GM18909 (cell line): Measurements from ENCODE around the gene GPR149.

Source experiments
- ATAC-seq: cut with Tn5 transposase; IDR thresholded peaks from one replicate; pipeline ENCODE4 v1.9.1; 2021; ENCODE audit warnings: mild to moderate bottlenecking; ENCODE audit not compliant: unreplicated experiment, poor library complexity

GPR149 gene

DNA sequence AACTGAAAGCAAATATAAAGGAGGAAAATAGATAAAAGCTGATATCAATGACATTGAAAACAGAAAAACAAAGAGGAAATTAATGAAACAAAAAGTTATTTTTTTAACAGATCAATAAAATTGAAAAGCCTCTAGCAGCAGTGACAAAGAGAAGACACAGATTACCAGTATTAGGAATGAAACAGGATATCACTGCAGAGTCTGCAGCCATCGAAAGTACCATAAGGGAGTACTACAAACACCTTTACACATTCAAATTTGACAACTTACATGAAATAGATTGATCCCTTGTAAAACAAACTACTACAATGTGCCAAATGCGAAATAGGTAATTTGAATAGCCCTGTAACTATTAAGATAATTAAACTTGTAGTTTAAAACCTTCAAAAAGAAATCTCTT lies 80.8 kb downstream of the GPR149 start:
- ATAC-seq, result no peak

DNA sequence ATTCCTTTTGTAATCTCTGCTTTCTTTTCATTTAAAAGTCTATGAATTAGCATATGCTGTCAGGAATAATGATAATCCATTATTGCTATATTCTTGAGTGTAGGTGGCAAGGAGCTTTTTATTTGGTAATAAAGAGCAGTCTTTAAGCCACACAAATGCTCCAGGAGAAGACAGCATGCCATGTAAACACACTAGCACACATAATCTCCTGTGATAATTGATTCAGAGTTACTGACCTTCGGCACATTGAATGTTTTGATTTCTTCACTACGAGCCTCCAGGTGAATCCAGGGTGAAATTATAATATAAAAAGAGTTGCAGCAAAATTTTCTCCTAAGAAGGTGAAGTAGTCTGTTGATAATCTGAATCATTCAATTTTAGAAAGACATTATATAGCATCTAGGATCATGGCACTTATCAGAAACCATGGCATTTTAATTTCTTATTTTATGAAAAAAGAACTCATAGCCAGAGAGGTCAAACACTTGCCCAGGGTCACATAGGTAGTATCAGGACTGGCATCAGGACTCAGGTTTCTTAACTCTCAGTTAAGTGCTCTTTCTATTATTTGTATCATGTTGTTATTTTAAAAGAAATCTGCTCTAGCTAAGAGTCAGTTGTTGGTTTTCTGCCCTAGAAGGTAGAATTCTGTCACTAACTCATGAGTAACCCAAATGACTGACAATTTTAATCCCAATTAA lies 84.4 kb downstream of the GPR149 start:
- no peak for ATAC-seq

DNA sequence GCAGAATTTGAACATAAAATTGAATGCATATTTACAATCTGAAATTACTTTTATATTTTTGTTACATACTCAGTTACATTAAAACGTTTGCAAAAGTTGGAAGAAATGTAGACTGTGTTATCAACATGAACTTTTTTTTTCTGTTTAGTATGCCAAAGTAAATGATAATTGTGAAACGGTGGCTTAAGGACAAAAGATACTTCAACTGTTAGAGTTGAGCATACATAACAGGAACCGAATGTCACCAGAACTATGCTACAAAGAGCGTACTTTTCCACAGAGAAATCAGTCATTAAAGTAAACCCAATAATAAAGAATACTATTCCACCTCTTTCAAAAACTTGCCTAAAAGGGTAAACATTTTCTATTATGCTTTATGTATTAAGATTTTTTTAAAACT lies 91.4 kb downstream of the GPR149 start:
- ATAC-seq, result no peak

DNA sequence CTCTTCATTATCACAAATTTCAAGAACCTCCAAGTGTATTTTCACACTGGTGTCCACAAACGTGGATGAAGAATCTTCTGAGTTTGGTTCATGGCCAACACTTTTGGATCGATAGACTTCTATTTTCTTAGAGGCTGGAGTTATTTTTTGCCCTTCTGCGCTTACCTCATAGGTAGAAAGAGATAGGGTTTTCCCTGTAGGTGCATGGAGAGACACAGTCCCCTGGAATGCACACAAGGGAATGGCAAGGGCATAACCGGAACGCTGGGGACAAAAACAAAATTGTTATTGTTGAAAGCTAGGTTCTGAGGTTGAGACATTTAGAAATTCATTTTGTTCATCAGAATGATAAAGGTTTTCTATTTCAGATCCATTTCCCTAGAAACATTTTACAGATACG lies 92.0 kb downstream of the GPR149 start:
- ATAC-seq, result no peak

DNA sequence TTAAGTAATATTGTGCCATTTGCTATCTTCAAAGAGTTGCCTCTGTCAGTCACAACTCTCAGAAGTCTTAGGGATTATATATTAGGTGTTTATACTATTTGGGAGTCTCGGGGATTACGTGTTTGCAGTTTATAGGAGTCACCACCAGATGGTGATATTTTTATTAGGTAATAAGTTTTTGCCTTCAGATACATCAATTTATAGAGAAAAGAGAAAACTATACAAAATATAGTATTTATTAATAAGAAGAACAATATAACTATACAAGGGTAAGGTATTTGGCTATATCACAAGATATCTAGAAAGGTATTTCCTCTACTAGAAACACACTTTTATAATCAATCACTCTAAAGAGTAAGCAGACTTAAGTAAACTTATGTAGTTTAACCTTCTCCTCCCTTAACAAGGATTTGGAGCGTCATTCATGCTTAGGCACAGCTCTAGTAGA lies 95.0 kb downstream of the GPR149 start:
- no peak for ATAC-seq

DNA sequence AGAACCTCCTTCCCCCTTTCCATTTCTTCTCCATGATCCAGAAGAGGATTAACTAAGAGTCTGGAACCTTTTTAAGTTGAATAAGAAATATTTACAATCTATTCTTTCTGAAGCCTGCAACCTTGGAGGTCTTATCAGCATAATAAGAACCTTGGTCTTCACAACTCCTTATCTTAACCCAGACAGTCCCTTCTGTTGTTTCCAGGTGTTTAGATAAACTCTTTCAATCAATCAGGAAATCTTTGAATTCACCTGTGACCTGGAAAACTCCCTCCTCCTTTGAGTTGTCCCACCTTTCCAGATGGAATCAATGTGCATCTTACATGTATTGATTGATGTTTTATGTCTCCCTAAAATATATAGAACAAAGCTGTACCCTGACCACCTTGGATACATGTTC lies 102.1 kb downstream of the GPR149 start:
- ATAC-seq, result no peak

DNA sequence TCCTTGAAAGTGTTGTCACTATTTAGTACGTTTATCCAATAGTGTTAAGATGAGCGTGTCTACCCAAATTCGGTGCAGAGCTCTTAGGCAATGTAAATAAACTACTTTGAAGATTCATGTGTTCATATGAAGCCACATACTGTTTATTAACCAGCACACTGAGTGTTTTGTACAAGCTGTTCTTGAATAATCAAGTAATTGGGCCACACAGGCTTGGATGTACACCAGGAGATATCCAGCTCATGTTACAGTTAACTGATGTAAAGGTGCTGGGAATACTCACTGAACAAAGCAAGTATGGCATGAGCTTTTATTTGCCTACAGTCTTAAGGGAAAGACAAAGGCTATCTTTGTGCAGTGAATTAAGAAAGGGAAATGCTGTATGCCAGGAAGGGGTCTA lies 105.1 kb downstream of the GPR149 start:
- no peak for ATAC-seq

DNA sequence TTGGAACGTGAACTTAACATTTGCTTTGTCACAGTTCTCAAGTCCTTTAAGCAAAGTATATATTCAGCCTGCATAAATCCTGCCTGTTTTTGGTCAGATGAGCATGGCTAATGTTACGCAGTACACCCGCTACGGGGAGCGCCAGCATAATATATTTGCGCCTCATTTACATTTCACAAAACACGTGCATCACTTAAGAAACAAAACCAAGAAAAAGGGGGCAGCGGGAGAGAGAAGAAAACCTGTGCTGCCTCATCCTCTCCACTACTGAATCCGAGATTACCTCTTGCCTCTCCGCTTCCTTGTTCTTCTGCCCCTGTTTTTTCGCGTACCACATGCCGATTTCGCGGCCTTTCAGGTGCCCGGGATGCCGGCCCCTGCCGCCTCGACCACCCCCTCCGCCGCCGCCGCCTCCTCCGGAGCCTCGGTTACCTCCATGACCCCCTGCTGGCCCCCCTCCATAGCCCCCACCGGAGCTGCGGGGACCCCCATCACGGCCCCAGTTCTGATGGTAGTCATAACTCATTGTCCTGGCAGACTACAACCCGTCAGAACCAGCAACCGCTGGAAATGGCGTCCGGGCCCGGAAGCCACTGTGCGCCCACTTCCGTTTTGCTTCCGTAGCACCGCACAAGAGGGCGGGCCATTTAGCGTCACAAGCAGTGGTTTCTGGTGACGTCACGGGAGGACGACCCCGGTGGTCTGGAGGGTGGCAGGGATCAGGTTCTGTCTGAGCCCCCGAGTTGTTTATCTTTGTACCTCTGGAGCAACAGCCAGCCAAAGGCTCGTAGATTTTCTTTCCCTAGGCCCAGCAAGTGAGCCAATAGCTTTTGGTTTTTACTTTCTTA lies 105.9 kb downstream of the GPR149 start, which contains the start of gene DHX36:
Gene DHX36 (minus strand): TSS at position 597 of the 848 bp plus-strand sequence. CDS start 71 bp downstream, at position 526.
- peak; percentile 97 for ATAC-seq

DNA sequence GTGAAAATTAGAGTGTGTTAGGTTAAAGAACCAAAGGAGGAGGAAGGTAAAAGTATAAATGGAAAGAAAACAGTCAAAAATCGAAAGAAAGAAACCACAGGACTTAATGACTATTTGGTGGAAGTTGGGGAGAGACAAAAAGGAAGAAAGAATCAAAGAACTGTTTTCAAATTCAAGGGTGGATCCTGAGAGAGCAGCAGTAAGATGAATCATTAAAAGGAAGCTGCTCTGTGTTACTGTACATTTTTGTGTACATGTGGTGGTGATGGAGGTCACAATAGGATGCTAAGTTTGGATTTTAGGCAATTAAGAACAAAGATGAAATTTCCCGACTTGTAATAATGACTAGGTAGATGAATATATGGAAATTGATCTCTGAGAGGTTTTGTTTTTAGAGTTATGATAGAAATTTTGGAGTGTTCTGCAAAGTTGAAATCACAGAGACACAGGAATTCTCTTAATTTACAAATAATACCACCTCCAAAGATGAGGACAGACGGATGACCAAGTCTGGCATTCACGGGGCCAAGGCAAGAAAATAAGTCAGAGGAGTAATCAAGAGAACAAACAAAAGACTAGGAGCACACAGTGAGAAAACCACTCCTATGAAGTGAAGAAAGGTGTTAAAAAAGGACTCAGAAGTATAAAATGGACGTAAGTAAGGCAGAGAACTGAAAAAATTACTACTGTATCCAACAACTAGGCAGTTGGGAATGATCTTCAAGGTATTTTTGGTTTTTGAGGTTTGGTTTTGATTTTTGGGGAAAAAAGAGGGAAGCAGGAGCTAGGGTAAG lies 112.8 kb downstream of the GPR149 start:
- ATAC-seq, result no peak

DNA sequence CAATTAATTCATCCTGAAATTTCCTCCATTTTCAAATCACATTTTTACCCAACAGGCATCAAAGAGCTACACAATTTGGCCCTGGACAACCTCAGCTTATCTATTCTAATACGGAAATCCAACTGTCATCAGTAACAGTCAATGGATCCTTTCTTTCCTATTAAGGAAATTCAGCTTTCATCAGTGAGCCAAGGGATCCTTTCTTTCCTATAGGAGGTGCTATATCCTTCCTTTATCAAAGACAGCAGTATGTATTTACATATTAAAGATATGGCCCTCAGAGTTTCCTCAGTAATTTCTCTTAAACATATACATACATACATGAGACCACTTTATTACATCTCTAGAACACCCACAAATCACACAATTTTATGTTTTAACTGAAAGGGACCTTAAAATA lies 115.8 kb downstream of the GPR149 start:
- ATAC-seq, result no peak

DNA sequence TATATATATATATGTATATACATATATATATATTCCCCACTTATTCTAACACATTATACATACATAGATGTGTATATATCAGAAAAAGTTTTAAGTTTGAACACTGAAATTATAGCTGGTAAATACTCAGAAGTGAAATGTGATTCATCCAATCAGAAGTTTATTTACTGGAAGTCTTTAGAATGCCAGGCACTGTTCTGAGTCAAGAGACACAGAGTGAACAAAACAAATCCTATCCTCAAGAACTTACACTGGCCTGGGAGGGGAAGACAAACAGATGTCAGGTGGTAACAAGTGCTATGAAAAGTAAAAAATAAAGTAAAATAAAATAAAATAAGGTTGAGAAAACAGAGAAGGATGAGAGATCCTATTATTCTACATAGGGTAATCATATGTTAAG lies 119.2 kb downstream of the GPR149 start:
- ATAC-seq, result no peak

DNA sequence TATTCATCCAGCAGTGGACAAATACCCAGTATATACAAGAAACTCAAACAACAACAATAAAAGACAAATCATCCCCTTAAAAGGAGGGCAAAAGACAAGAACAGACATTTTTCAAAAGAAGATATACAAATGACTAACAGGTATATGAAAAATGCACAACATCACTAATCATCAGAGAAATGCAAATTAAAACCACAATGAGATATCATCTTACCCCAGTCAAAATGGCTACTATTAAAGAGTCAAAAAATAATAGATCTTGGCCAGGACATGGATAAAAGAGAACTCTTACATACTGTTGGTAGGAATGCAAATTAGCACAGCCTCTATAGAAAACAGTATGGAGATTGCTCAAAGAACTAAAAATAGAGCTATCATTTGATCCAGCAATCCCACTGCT lies 122.6 kb downstream of the GPR149 start:
- ATAC-seq, result no peak

DNA sequence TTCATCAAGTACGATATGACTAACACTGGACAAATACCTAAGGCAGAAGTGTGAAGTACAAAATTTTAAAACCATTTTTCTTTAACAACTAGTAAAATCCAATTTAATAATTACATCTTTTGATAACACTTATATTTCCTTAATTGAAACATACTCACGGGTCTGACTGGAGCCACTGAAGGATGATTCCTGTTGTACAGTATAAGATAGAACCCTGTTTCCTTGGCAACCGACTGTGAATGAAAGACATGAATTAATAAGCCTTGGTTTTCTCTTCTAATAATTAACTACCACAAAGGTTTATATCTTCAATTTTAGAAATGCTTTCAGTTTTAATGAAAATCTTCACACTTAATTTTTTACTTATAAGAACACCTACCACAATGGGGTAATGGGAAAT lies 125.1 kb downstream of the GPR149 start:
- peak; percentile 53 for ATAC-seq

DNA sequence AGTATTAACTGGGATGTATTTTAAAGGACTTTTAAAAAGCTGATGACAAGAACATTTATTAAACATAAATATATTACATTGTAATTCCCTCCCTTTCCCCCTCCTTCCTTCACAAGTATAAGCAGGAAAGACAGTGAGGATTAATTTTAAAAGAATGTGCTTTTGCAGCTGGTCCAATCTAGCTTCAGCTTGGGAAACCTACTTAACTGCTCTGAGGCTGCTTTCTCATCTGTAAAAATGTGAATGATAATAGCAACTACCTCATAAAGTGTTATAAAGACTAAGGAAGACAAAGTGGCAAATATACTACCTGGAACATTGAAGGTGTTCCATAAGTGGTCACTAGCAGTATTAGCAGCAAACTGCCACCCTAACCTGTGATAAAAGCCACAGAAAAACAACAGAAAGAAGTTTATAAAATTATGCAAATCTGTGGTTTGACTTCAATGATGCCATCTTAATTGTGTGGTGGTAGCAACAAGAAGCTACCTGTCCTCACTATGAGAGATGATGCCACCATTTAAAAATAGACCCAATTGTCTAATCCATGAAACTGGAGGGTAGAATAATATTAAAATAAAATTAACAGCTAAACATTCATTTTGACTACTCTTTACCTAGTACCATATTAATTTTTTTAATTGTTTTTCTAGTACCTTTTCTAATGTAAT lies 125.7 kb downstream of the GPR149 start:
- ATAC-seq, result no peak

DNA sequence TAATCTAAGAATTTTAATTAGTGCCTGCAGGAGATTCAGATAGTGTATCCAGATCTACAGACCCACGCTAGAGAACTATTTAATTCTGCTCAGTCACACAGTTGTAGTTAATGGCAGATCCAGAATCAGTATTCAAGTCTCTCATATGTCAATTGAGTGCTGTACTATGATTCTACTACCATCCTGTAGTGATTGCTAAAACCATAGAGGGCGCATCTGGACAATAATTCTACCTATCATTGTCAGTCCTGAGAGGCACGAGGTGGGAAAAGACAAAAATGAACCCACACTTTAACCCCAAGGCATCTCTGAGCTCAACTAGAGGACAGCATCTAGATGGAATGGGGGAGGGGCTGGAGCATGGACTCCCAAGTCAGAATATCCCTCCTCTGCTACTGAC lies 128.4 kb downstream of the GPR149 start:
- no peak for ATAC-seq

DNA sequence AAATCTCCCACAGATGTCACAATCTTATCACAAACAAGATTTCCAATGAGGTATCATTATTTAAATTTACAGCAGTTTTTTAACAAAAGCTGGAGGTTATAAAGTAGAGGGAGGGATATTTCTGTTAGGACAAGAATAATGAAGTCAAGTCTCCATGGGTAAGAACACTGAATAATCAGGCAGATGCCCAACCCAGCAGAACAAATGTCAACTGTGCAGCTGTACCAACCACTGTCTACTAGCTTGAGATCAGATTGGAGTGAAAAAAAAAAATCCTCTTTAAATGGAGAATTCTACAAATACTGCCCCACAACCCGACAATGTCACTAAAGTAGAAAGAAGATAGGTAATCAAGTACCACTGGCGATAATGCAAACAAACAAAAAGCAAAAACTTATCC lies 136.0 kb downstream of the GPR149 start:
- ATAC-seq, result no peak

DNA sequence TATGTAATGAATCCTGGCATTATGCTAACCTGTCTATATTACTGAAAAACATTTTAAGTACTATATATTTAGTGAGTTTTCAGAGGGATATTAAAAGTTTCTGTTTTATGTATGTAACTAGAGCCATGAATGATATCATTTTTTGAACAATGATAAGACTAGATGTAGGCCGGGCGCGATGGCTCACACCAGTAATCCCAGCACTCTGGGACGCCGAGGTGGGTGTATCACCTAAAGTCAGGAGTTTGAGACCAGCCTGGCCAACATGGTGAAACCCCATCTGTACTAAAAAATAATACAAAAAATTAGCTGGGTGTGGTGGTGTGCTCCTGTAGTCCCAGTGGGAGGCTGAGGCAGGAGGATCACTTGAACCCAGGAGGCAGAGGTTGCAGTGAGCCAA lies 139.8 kb downstream of the GPR149 start:
- ATAC-seq, result no peak
